ENCODE results near the gene CAPG.

DNA sequence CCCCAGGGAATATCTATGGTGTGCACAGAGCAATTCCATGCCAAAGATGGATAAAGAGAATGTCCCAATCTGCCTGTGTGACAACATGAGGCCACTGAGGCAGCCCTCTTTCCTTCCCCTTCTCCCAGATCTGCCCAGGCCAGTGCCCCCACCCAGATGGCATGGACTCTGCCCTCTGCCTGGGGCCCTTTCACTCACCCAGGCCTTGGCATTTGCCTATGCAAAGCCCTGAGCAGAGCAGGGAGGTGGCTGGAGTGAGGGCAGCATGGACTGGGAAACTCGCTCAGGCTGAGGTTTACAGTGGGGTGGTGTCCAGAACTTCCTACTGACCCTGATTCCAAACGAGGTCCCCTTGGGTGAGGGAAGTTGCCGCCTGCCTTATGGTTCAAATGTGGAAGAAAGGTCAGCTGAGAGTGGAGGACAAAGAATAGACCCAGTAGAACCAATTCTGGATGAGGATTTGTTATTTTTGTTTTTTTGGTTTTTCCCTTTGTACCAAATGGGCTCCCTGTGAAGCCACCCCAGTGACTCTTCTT, 17.2 kb upstream of the CAPG start:
- TF ChIP-seq POLR2A (IDR thresholded peaks at IDR 0.05; ENCODE audit: low read depth, low read length) (no peak), POLR2AphosphoS5 (IDR thresholded peaks at IDR 0.05; ENCODE audit: low read depth, low read length) (no peak), PAX5 (IDR thresholded peaks at IDR 0.05; ENCODE audit: insufficient read depth, low read length, severe bottlenecking) (no peak), TAF1 (IDR thresholded peaks at IDR 0.05; ENCODE audit: low read depth, low read length) (no peak)

Data from GM12891 (cell line).